Kidney tubule cell (primary cell): Measurements from ENCODE around the gene RND3.
A peak's percentile ranks its signal among the peaks of the same experiment; 100 is the strongest.

Experiments used
- DNase-seq: peaks from one replicate; pipeline ENCODE4 v3.0.0-alpha.2; 2018; ENCODE audit warnings: low spot score

RND3 gene

GRCh38 chr2:150441784-150442183 lies 45.7 kb downstream of the RND3 start:
- DNase-seq: no peak

- no peak for DNase-seq
These were observed 46.2 kb downstream of the RND3 start for GRCh38 chr2:150441226-150441625.

- peak; percentile 79 for DNase-seq
These were observed 48.8 kb downstream of the RND3 start for GRCh38 chr2:150438654-150439053.

GRCh38 chr2:150438041-150438440 lies 49.4 kb downstream of the RND3 start:
- no peak for DNase-seq

GRCh38 chr2:150432312-150432625 lies 55.2 kb downstream of the RND3 start:
- no peak for DNase-seq

GRCh38 chr2:150431561-150432311 lies 55.7 kb downstream of the RND3 start:
- no peak for DNase-seq

GRCh38 chr2:150429384-150429961 lies 58.0 kb downstream of the RND3 start:
- no peak for DNase-seq

GRCh38 chr2:150428641-150429040 lies 58.8 kb downstream of the RND3 start:
- DNase-seq: no peak

GRCh38 chr2:150427298-150427697 lies 60.2 kb downstream of the RND3 start:
- no peak for DNase-seq

GRCh38 chr2:150426724-150427123 lies 60.7 kb downstream of the RND3 start:
- DNase-seq: no peak

GRCh38 chr2:150426315-150426714 lies 61.2 kb downstream of the RND3 start:
- no peak for DNase-seq

- peak; percentile 21 for DNase-seq
These were observed 62.1 kb downstream of the RND3 start for GRCh38 chr2:150425121-150425955.

GRCh38 chr2:150424406-150424805 lies 63.1 kb downstream of the RND3 start:
- no peak for DNase-seq

- DNase-seq: no peak
These were observed 66.3 kb downstream of the RND3 start for GRCh38 chr2:150421126-150421651.

GRCh38 chr2:150418916-150419315 lies 68.6 kb downstream of the RND3 start:
- DNase-seq: no peak
